H1 (cell line): ENCODE data around the gene KCP. TPM values are rescaled to one million over a fixed set of nuclear protein-coding genes. Genes with fewer than 3 reads are reported as not detected.

Source experiments
- CHD2 ChIP-seq: IDR thresholded peaks from 2 replicates; pipeline ENCODE4 v1.6.1; 2012; ENCODE audit warnings: low read length, improper control_type of control experiment
- HDAC2 ChIP-seq, 2 experiments: fragments of 300-600 bp in 1 of 2; sonication (generic) in 1 of 2; IDR thresholded peaks; 2 replicates each; pipeline ENCODE4 v1.6.1; 2011 to 2012; ENCODE audit warnings: low read depth in 2 of 2, low read length in 2 of 2, mild to moderate bottlenecking in 2 of 2, moderate library complexity in 2 of 2, borderline replicate concordance in 1 of 2, inconsistent platforms in 1 of 2
- KDM1A ChIP-seq: fragments of 200-600, 300-600 bp; sonication (generic); IDR thresholded peaks from 2 replicates; pipeline ENCODE4 v1.7.1; 2016; ENCODE audit warnings: mild to moderate bottlenecking, low read length, borderline replicate concordance
- KDM4A ChIP-seq: IDR thresholded peaks from one replicate; pipeline ENCODE4 v1.7.1; 2012; ENCODE audit warnings: low read depth, mild to moderate bottlenecking, moderate library complexity, low read length, inconsistent platforms; ENCODE audit not compliant: severe bottlenecking
- POU5F1 ChIP-seq: IDR thresholded peaks from 2 replicates; pipeline ENCODE4 v1.6.1; 2011; ENCODE audit warnings: low read depth, mild to moderate bottlenecking, low read length, moderate library complexity
- TBP ChIP-seq: IDR thresholded peaks from 2 replicates; pipeline ENCODE4 v1.6.1; 2011; ENCODE audit warnings: low read depth, low read length, improper control_type of control experiment
- USF2 ChIP-seq: IDR thresholded peaks from 2 replicates; pipeline ENCODE4 v1.6.1; 2011; ENCODE audit warnings: low read length, improper control_type of control experiment
- polyA plus RNA-seq, 7 experiments: library from polyadenylated mRNA; depleted of rRNA in 3 of 7; stranded (reverse) in 5 of 7; unstranded in 2 of 7; fragments of >200 nt in 5 of 7; fragments of 200-250 nt in 2 of 7; gene quantifications; 1 replicate in 5 of 7; 2 replicates in 1 of 7; 4 replicates in 1 of 7; pipeline versions ENCODE4 v1.2.1 to v1.2.3, GENCODE V29; 2011 to 2013; ENCODE audit warnings: missing spikeins in 2 of 7, mixed read lengths in 2 of 7
- total RNA-seq: library from RNA; stranded (reverse); fragmentation: NEBNext Ultra II Directional; extraction: Animal tissue kit (Norgen Biotek cat#: 25700); gene quantifications from 2 replicates; pipeline ENCODE4 v1.2.1, GENCODE V29; 2021
- TF ChIP-seq, protein P1 (sequence below): IDR thresholded peaks from 2 replicates; pipeline ENCODE4 v1.6.1; 2011; ENCODE audit warnings: low read depth, mild to moderate bottlenecking, low read length; ENCODE audit not compliant: insufficient read depth

KCP gene
- total and polyA plus RNA-seq, 2 of the 8 experiments (the other 6 are each of a cell fraction or from before 2014, with no cell fraction given), result 1.3 to 2.0 TPM

DNA sequence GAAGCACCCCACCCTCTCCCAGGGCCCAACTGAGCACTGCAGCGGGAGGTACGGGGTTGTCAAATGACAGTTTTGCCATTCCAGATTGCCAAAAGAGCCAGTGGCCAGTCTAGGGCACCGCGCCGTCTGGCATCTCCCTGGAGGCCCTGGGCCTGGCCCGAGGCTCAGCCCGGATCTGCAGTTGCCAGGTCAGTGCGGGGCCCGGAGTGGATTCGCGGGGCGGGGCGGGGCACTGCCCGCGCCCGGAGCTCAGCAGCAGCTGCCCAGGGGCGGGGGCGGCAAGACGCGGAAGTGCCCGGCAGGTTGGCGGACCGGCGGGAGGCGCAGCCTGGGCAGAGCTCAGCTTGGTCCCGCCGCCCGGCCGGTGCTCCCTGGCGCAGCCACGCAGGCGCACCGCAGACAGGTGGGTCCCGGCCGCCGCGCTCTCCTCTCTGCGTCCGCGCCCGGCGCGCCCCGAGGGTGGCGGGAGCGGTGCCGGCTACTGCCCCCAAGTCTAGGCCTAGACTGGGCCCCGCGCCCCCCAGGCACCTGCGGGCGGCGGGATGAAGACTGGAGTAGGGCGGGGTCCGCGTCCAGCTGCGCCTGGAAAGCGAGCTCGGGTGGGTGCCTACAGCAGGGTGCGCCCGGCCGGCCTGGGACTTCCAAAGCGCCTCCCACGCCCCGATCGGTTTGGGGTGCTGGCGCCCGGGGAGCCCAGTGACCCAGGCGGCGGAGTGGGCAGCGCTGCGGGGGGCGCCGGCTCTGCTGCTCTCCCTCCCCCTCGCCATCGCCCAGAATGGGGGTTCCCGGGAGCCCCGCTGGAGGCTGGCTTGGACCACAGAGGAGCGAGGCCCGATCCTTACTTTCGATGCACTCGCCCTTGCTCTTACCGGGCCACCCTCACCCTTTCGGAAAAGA lies 27.4 kb upstream of the KCP start, which contains the start of gene IRF5 (continued):
- TF ChIP-seq HDAC2 (IDR thresholded peaks at IDR 0.05; ENCODE audit: borderline replicate concordance in 1 of 2, low read depth in 2 of 2, low read length in 2 of 2), result 0 out of 4 replicates have a peak, but pooled peaks of 1 of the 2 experiments have one; percentile 11
- no peak for TF ChIP-seq POU5F1
- TF ChIP-seq, protein P1, sequence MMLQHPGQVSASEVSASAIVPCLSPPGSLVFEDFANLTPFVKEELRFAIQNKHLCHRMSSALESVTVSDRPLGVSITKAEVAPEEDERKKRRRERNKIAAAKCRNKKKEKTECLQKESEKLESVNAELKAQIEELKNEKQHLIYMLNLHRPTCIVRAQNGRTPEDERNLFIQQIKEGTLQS, result no peak
- TF ChIP-seq USF2, result no peak
- peak; percentile 85 for TF ChIP-seq KDM4A
- TF ChIP-seq TBP, result no peak
- no peak for TF ChIP-seq KDM1A
- no peak for TF ChIP-seq CHD2
- TF ChIP-seq, all 59 proteins: peak for 6
